OCI-LY7 (cell line): ENCODE data around the gene CRYBA1. TPM values are rescaled to one million over a fixed set of nuclear protein-coding genes. Genes with fewer than 3 reads are reported as not detected.
"Not testable (repeated sequence)": the region's sequence is repeated elsewhere in the genome, so short reads cannot be mapped to it uniquely, and the experiment has no call there.

Experiments
- BruUV-seq: library from RNA; stranded (reverse); fragments of 400-500 nt; replicated peaks from 2 replicates; lab custom pipeline; 2021; lab: Mats Ljungman, UMichigan
- CTCF ChIA-PET: fragments of 300-600 bp; sonication (Branson Sonifier 250); formaldehyde crosslinking; loops from one replicate; lab custom pipeline; 2022; ENCODE audit warnings: antibody characterized with exemption; ENCODE audit not compliant: unreplicated experiment; lab: Charles Lee
- POLR2A ChIA-PET: fragments of 300-600 bp; sonication (Branson Sonifier 250); formaldehyde crosslinking; loops from one replicate; lab custom pipeline; 2022; ENCODE audit warnings: antibody characterized with exemption; lab: Charles Lee
- DNase-seq: peaks from one replicate; pipeline ENCODE4 v3.0.0-alpha.2; 2015; ENCODE audit warnings: low spot score
- H2AFZ ChIP-seq: fragments of 200-600 bp; sonication (generic), shearing (Covaris generic); 2 replicates; pipeline ENCODE4 v1.6.1; 2014; ENCODE audit warnings: mild to moderate bottlenecking, antibody characterized with exemption, low read length, moderate library complexity
- H3K27ac ChIP-seq: fragments of 200-600 bp; sonication (generic); 2 replicates; pipeline ENCODE4 v1.5.1; 2014; ENCODE audit warnings: mixed run types, low read depth, mild to moderate bottlenecking, moderate library complexity, low read length, inconsistent platforms; ENCODE audit not compliant: poor library complexity, severe bottlenecking
- H3K36me3 ChIP-seq: fragments of 200-600 bp; sonication (generic); 2 replicates; pipeline ENCODE4 v1.6.1; 2014; ENCODE audit warnings: mild to moderate bottlenecking, antibody characterized with exemption, low read length, moderate library complexity, mixed read lengths; ENCODE audit not compliant: insufficient read depth
- H3K4me1 ChIP-seq: fragments of 200-600 bp; sonication (generic); 2 replicates; pipeline ENCODE4 v1.5.1; 2014; ENCODE audit warnings: mild to moderate bottlenecking, low read length; ENCODE audit not compliant: insufficient read depth, poor library complexity, severe bottlenecking
- H3K4me2 ChIP-seq: fragments of 200-600 bp; sonication (generic); 2 replicates; pipeline ENCODE4 v1.6.1; 2014; ENCODE audit warnings: mild to moderate bottlenecking, low read length
- H3K4me3 ChIP-seq: fragments of 200-600 bp; sonication (generic); 2 replicates; pipeline ENCODE4 v1.5.1; 2014; ENCODE audit warnings: mild to moderate bottlenecking, low read depth, low read length; ENCODE audit not compliant: poor library complexity, severe bottlenecking
- H3K79me2 ChIP-seq: fragments of 200-600 bp; sonication (generic); 2 replicates; pipeline ENCODE4 v1.6.1; 2016; ENCODE audit warnings: low read depth, mild to moderate bottlenecking, low read length, moderate library complexity, mixed read lengths; ENCODE audit not compliant: insufficient read depth
- H3K9me2 ChIP-seq: fragments of 200-600 bp; sonication (generic); 2 replicates; pipeline ENCODE4 v1.6.1; 2016; ENCODE audit warnings: mild to moderate bottlenecking, low read length, mixed read lengths; ENCODE audit not compliant: insufficient read depth
- H3K9me3 ChIP-seq: fragments of 200-600 bp; sonication (generic); 2 replicates; pipeline ENCODE4 v1.6.1; 2014; ENCODE audit warnings: mild to moderate bottlenecking, mixed run types, low read length, mixed read lengths
- H4K20me1 ChIP-seq: fragments of 200-600 bp; sonication (generic); 2 replicates; pipeline ENCODE4 v1.6.1; 2014; ENCODE audit warnings: mild to moderate bottlenecking, antibody characterized with exemption, low read length, moderate library complexity, mixed read lengths; ENCODE audit not compliant: insufficient read depth
- CTCF ChIP-seq: fragments of 200-600 bp; sonication (generic); conservative IDR thresholded peaks from 2 replicates; pipeline ENCODE4 v1.5.1; 2014; ENCODE audit warnings: mild to moderate bottlenecking, antibody characterized with exemption, low read length, moderate library complexity, mixed read lengths
- EZH2phosphoT487 ChIP-seq: fragments of 200-600 bp; sonication (generic); IDR thresholded peaks from 2 replicates; pipeline ENCODE4 v1.6.1; 2018; ENCODE audit warnings: low read depth, borderline replicate concordance, mild to moderate bottlenecking, mixed run types, antibody characterized with exemption, low read length, moderate library complexity, mixed read lengths
- intact Hi-C: fragments of 100-400 bp; cut with micrococcal nuclease; formaldehyde crosslinking; loops from one replicate; pipeline ENCODE4 v1.10.0; 2022; ENCODE audit not compliant: unreplicated experiment
- total RNA-seq, 2 experiments: library from RNA; depleted of rRNA in 1 of 2; stranded (reverse); fragments of >200 nt in 1 of 2; shearing (Covaris generic) in 1 of 2; gene quantifications; 2 replicates each; pipeline ENCODE4 v1.2.3, GENCODE V29; 2014 to 2022

Gene CRYBA1
- total RNA-seq, 2 experiments from 2014 or later = not detected

- no peak for TF ChIP-seq EZH2phosphoT487
- TF ChIP-seq CTCF = no peak
- Histone ChIP-seq H3K9me2 (no peaks in the 10 kb centered on the region), H4K20me1 (no peaks in the 10 kb centered on the region), H3K36me3 (no peaks in the 10 kb centered on the region), H2AFZ (no peak overlapping the region), H3K79me2 (no peaks in the 10 kb centered on the region), H3K4me3 (no peak overlapping the region), H3K9me3 (no peaks in the 10 kb centered on the region), H3K4me2 (no peak overlapping the region), H3K27ac (no peak overlapping the region), H3K4me1 (peaks cover 14% of the 10 kb centered on the region)
- BruUV-seq = no TSS peak
- ChIA-PET POLR2A (no interaction called here), CTCF (interaction anchor here (1.3 to 1.6 kb wide), 2 partner anchors 9 to 71 kb away, joined by 3 to 4 read pairs; no protein-coding TSS in a partner anchor)
- no peak for DNase-seq
- intact Hi-C loops = no loop called here
Observed at GRCh38 chr17:29216181-29216580, 30.5 kb upstream of the CRYBA1 start.

GRCh38 chr17:29216856-29217255, 29.8 kb upstream of the CRYBA1 start:
- H3K4me1 ChIP-seq = peaks cover 14% of the 10 kb centered on the region
- H3K9me3 ChIP-seq = no peaks in the 10 kb centered on the region
- no peaks in the 10 kb centered on the region for H3K36me3 ChIP-seq
- H3K79me2 ChIP-seq = no peaks in the 10 kb centered on the region
- no peak overlapping the region for H3K4me3 ChIP-seq
- H3K27ac ChIP-seq = no peak overlapping the region
- no TSS peak for BruUV-seq
- no peak overlapping the region for H2AFZ ChIP-seq
- no peaks in the 10 kb centered on the region for H4K20me1 ChIP-seq
- no peak for DNase-seq
- ChIA-PET CTCF (interaction anchor here (1.3 to 1.6 kb wide), 2 partner anchors 10 to 71 kb away, joined by 3 to 4 read pairs; no protein-coding TSS in a partner anchor), POLR2A (interaction anchor here (0.8 to 1.4 kb wide), 2 partner anchors 37 to 128 kb away, joined by 3 to 4 read pairs; partner anchors contain the start of gene MYO18A)
- intact Hi-C loops = no loop called here
- H3K9me2 ChIP-seq = no peaks in the 10 kb centered on the region
- no peak overlapping the region for H3K4me2 ChIP-seq
- TF ChIP-seq CTCF (no peak), EZH2phosphoT487 (no peak)

- POLR2A ChIA-PET = interaction anchor here (0.5 to 1.2 kb wide), 4 partner anchors 70 to 626 kb away, joined by 3 to 6 read pairs (median 4); no protein-coding TSS in a partner anchor
- H3K4me3 ChIP-seq = no peak overlapping the region
- H3K4me1 ChIP-seq = peaks cover 14% of the 10 kb centered on the region
- H3K36me3 ChIP-seq = no peaks in the 10 kb centered on the region
- CTCF ChIA-PET = interaction anchor here (0.9 to 1.3 kb wide), 5 partner anchors 10 to 95 kb away, joined by 3 to 6 read pairs (median 3); no protein-coding TSS in a partner anchor
- H3K9me2 ChIP-seq = no peaks in the 10 kb centered on the region
- no peak overlapping the region for H3K27ac ChIP-seq
- no peaks in the 10 kb centered on the region for H4K20me1 ChIP-seq
- H3K9me3 ChIP-seq = no peaks in the 10 kb centered on the region
- TF ChIP-seq CTCF = peak; percentile 100
- TF ChIP-seq EZH2phosphoT487 = no peak
- BruUV-seq = no TSS peak
- peak overlapping the region; percentile 22; the same call in 1 of the 2 replicates for H3K4me2 ChIP-seq
- intact Hi-C loops = loop anchor here (1.0 kb wide), 1 partner anchor 70 kb away; no protein-coding TSS in a partner anchor
- peak overlapping the region; percentile 54; the same call in 1 of the 2 replicates for H2AFZ ChIP-seq
- H3K79me2 ChIP-seq = no peaks in the 10 kb centered on the region
- DNase-seq = peak; percentile 84
Observed at GRCh38 chr17:29219378-29220047, 27.1 kb upstream of the CRYBA1 start.

GRCh38 chr17:29221338-29221737, 25.3 kb upstream of the CRYBA1 start:
- BruUV-seq, POLR2A ChIA-PET, H3K9me3 ChIP-seq, H3K9me2 ChIP-seq, H3K4me2 ChIP-seq, H3K4me3 ChIP-seq, DNase-seq, H3K79me2 ChIP-seq, H2AFZ ChIP-seq, intact Hi-C loops, H3K27ac ChIP-seq, H4K20me1 ChIP-seq, CTCF ChIA-PET, H3K4me1 ChIP-seq, H3K36me3 ChIP-seq: not testable (repeated sequence)
